Parathyroid adenoma (tissue), 2 donors: ENCODE data around the gene MYO1D.
A peak's percentile ranks its signal among the peaks of the same experiment; 100 is the strongest.

ENCODE experiments used
- H2AFZ ChIP-seq: fragments of 300-600 bp; sonication (generic); one replicate; pipeline ENCODE4 v1.7.0; 2017; ENCODE audit warnings: antibody characterized with exemption, mild to moderate bottlenecking
- H3K27ac ChIP-seq: fragments of 300-600 bp; sonication (generic); one replicate; pipeline ENCODE4 v1.7.0; 2017
- H3K27me3 ChIP-seq: fragments of 300-600 bp; sonication (generic); one replicate; pipeline ENCODE4 v1.7.0; 2017; ENCODE audit warnings: low read length; ENCODE audit not compliant: control insufficient read depth, insufficient read depth
- H3K36me3 ChIP-seq: fragments of 300-600 bp; sonication (generic); one replicate; pipeline ENCODE4 v1.7.0; 2017; ENCODE audit warnings: low read length; ENCODE audit not compliant: control insufficient read depth, insufficient read depth
- H3K4me1 ChIP-seq: fragments of 300-600 bp; sonication (generic); one replicate; pipeline ENCODE4 v1.7.0; 2017; ENCODE audit warnings: control low read depth
- H3K4me2 ChIP-seq: fragments of 300-600 bp; sonication (generic); one replicate; pipeline ENCODE4 v1.7.0; 2017; ENCODE audit warnings: low read length
- H3K4me3 ChIP-seq: fragments of 300-600 bp; sonication (generic); one replicate; pipeline ENCODE4 v1.7.0; 2017; ENCODE audit warnings: low read depth, low read length
- H3K79me2 ChIP-seq: fragments of 300-600 bp; sonication (generic); one replicate; pipeline ENCODE4 v1.7.0; 2017; ENCODE audit warnings: control low read depth
- H3K9ac ChIP-seq: fragments of 300-600 bp; sonication (generic); one replicate; pipeline ENCODE4 v1.7.0; 2017; ENCODE audit warnings: mild to moderate bottlenecking
- H3K9me3 ChIP-seq: fragments of 300-600 bp; sonication (generic); one replicate; pipeline ENCODE4 v1.7.0; 2017; ENCODE audit warnings: low read length; ENCODE audit not compliant: control insufficient read depth
- TF ChIP-seq, protein P1 (sequence below): fragments of 300-600 bp; sonication (generic); IDR thresholded peaks from one replicate; pipeline ENCODE4 v1.7.0; 2017; ENCODE audit warnings: antibody characterized with exemption, mild to moderate bottlenecking
- donor health status: primary hyperparathyroidism.

The MYO1D gene

DNA sequence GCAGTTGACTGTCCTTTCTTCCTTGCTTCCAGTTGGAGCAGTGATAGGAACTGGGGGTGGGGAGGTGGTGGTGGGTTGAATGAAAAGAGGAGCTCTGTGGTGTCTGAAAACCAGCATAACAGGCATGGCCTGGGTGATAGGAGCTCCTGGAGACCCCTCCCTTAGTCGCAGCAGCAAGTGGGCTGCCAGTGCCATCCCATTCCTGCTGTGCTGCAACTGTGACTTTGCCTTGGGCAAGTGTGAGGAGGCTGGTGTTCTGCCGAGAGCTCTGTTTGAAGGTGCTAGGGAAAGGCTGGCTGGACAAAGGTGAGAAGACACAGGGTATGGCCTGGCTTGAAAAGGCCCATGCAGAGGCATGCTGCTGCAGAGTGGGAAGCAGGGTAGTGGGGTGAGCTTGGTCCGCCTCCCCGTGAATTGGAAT is 392.9 kb downstream of the MYO1D start:
- Histone ChIP-seq H3K27me3 (no peaks in the 10 kb centered on the region), H2AFZ (no peak overlapping the region), H3K9me3 (no peaks in the 10 kb centered on the region), H3K27ac (no peak overlapping the region), H3K4me1 (peaks cover 2% of the 10 kb centered on the region), H3K4me3 (no peak overlapping the region), H3K36me3 (no peaks in the 10 kb centered on the region), H3K79me2 (no peaks in the 10 kb centered on the region), H3K9ac (no peak overlapping the region), H3K4me2 (no peak overlapping the region)
- TF ChIP-seq, protein P1, sequence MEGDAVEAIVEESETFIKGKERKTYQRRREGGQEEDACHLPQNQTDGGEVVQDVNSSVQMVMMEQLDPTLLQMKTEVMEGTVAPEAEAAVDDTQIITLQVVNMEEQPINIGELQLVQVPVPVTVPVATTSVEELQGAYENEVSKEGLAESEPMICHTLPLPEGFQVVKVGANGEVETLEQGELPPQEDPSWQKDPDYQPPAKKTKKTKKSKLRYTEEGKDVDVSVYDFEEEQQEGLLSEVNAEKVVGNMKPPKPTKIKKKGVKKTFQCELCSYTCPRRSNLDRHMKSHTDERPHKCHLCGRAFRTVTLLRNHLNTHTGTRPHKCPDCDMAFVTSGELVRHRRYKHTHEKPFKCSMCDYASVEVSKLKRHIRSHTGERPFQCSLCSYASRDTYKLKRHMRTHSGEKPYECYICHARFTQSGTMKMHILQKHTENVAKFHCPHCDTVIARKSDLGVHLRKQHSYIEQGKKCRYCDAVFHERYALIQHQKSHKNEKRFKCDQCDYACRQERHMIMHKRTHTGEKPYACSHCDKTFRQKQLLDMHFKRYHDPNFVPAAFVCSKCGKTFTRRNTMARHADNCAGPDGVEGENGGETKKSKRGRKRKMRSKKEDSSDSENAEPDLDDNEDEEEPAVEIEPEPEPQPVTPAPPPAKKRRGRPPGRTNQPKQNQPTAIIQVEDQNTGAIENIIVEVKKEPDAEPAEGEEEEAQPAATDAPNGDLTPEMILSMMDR: no peak

DNA sequence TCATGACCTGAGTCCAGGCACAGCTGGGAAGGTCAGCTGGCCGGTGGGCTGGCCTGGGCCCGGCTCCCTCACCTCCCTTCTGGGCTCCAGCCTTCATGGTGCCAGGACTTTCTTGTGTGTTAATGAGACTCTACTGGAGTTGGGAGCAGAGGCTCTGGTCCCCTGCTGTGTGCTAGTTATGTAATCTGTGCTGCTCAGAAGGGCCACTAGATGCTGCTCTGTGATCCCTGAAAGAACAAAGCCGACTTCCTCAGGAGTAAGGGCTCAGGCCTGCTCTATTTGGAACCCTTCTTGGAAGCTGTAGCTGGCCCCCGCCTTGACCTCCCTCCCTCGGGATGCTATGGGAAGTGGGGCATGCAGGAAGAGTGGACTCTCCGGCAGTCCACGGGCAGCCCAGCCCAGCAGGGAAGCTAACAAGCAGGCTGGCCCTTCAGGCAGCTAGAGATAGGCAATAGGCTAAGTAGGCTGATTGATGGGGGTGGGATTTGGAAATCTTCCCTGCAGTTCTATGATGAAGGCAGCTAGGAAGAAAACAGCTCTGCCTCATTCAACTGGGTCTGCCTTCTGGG is 393.4 kb downstream of the MYO1D start:
- TF ChIP-seq, protein P1: peak; percentile 80
- Histone ChIP-seq H3K27ac (peak overlapping the region; percentile 16), H3K9ac (no peak overlapping the region), H3K9me3 (no peaks in the 10 kb centered on the region), H3K36me3 (no peaks in the 10 kb centered on the region), H3K79me2 (no peaks in the 10 kb centered on the region), H2AFZ (peak overlapping the region; percentile 60), H3K4me2 (no peak overlapping the region), H3K4me3 (no peak overlapping the region), H3K27me3 (no peaks in the 10 kb centered on the region), H3K4me1 (peaks cover 2% of the 10 kb centered on the region)

DNA sequence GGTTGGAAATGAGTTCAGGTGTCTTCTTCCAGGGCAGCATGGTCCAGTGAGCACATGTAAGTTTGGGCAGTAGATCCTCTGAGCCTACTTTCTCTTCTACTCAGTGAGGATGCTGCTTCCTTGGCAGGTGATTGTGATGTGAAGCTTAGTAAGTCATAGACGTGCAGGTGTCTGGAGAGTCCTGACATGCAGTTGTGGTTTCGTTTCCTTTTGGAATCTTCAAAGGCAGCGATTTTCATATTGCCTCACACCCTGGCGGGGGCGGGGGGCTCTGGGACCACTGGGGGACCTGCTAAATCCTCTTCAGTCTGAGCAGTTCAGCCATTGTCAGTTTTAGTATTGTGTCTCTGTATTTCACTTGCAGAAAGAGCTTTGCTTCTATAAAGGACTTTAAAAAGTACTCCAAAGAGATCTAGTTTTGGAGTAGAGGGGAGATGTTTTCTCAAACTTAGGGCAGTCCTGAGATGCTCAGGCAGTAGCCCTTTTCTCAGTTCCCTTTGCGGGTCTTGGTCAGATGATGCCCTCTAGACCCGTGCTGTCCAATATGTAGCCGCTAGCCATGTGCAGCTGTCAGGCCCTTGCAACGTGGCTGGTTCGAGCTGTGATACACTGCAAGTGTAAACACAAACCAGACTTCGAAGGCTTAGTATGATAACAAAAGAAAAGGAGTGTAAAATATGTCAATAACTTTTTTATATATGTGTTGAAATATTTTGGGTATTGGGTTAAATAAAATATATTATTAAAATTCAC is 394.2 kb downstream of the MYO1D start:
- TF ChIP-seq, protein P1: no peak
- H3K4me3 ChIP-seq: no peak overlapping the region
- H3K9ac ChIP-seq: no peak overlapping the region
- peaks cover 2% of the 10 kb centered on the region for H3K4me1 ChIP-seq
- H3K27ac ChIP-seq: no peak overlapping the region
- H3K4me2 ChIP-seq: no peak overlapping the region
- H2AFZ ChIP-seq: no peak overlapping the region
- H3K36me3 ChIP-seq: no peaks in the 10 kb centered on the region
- H3K27me3 ChIP-seq: no peaks in the 10 kb centered on the region
- H3K79me2 ChIP-seq: no peaks in the 10 kb centered on the region
- H3K9me3 ChIP-seq: no peaks in the 10 kb centered on the region

DNA sequence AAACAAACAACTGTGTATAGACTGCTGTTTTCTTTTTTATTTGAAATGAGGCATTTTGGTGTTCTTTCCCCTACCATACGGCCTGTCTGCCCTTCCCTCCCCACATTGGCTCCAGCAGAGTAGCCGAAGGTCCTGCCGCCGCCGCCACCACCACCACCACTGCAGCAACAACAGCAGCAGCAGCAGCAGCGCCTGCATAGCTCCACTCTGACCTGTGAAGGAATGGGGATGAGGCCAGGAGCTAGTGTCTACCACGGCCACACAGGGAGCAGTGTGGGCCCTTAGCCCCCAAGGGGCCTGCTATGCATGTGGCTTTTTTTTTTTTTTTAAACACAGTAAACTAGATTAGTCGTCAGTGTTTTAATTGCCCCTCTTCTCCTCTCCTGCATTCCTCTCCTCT is 395.7 kb downstream of the MYO1D start:
- no peaks in the 10 kb centered on the region for H3K9me3 ChIP-seq
- H3K27ac ChIP-seq: no peak overlapping the region
- H3K27me3 ChIP-seq: no peaks in the 10 kb centered on the region
- H3K4me2 ChIP-seq: no peak overlapping the region
- H2AFZ ChIP-seq: no peak overlapping the region
- no peak overlapping the region for H3K9ac ChIP-seq
- TF ChIP-seq, protein P1: no peak
- no peaks in the 10 kb centered on the region for H3K79me2 ChIP-seq
- H3K4me1 ChIP-seq: peaks cover 2% of the 10 kb centered on the region
- H3K4me3 ChIP-seq: no peak overlapping the region
- H3K36me3 ChIP-seq: no peaks in the 10 kb centered on the region
